Adrenal gland (tissue), 12 donors: ENCODE measurements around the gene RALGDS. TPM values are rescaled to one million over a fixed set of nuclear protein-coding genes. Genes with fewer than 3 reads are reported as not detected.

ENCODE experiments used
- DNase-seq, 7 donors: peaks; one replicate each; pipeline ENCODE4 v3.0.0-alpha.2; 2019 to 2020
- H3K27ac ChIP-seq, 5 donors: fragments of 200-600 bp; sonication (generic) in 4 of 5; 1 replicate in 3 of 5; 2 replicates in 2 of 5; pipeline versions ENCODE4 v1.5.1 to v1.8.0; 2016 to 2020; ENCODE audit warnings: mild to moderate bottlenecking in 1 of 5
- H3K27me3 ChIP-seq: fragments of 200-600 bp; 2 replicates; pipeline ENCODE4 v1.8.0; 2021
- H3K36me3 ChIP-seq, 2 donors: fragments of 200-600 bp; replicated peaks in 1 of 2; 1 replicate in 1 of 2; 2 replicates in 1 of 2; pipeline versions ENCODE4 v1.5.1 to v1.8.0; 2018 to 2022
- H3K4me1 ChIP-seq, 2 donors: fragments of 200-600 bp; replicated peaks in 1 of 2; 1 replicate in 1 of 2; 2 replicates in 1 of 2; pipeline versions ENCODE4 v1.5.1 to v1.8.0; 2018 to 2021
- H3K4me3 ChIP-seq, 4 donors: fragments of 200-600 bp; sonication (generic) in 3 of 4; one replicate each; pipeline ENCODE4 v1.5.1; 2016 to 2018
- H3K9me3 ChIP-seq, 3 donors: fragments of 200-600 bp; sonication (generic) in 1 of 3; replicated peaks in 1 of 3; 1 replicate in 2 of 3; 2 replicates in 1 of 3; pipeline versions ENCODE4 v1.5.1 to v1.8.0; 2016 to 2021
- POLR2A ChIP-seq, 2 donors: fragments of 450-650 bp; IDR thresholded peaks; one replicate each; pipeline ENCODE4 v1.6.1; 2017; ENCODE audit warnings: antibody characterized with exemption in 2 of 2, mild to moderate bottlenecking in 2 of 2, moderate library complexity in 1 of 2
- WGBS, 4 donors: extraction: QIAGEN DNeasy Blood & Tissue Kit in 2 of 4; methylation state at CpG; one replicate each; pipeline versions ENCODE4 v1.1.5 to v1.1.7; 2013 to 2017; 5-methylcytosine and 5-hydroxymethylcytosine counted together
- intact Hi-C, 2 donors: fragments of 100-400 bp; cut with DNase I; formaldehyde crosslinking; loops; one replicate each; pipeline versions ENCODE4 v1.14.1 to v1.15.0; 2022 to 2023
- polyA plus RNA-seq, 3 donors: library from polyadenylated mRNA; stranded (reverse); fragments of 200-250 nt in 2 of 3; fragments of 350-450 nt in 1 of 3; fragmentation: Illumina TruSeq in 1 of 3; extraction: RNeasy Lipid Tissue Mini Kit (QIAGEN cat#74804) in 1 of 3; gene quantifications; one replicate each; pipeline ENCODE4 v1.2.3, GENCODE V29; 2013 to 2014
- total RNA-seq, 9 donors: library from RNA; depleted of rRNA in 4 of 9; stranded (reverse); fragments of >200 nt in 4 of 9; fragments of 120-200 nt in 1 of 9; fragmentation: NEBNext Ultra II Directional in 1 of 9; extraction: Animal tissue kit (Norgen Biotek cat#: 25700) in 1 of 9; gene quantifications; one replicate each; pipeline versions ENCODE4 v1.1.0 to v1.2.4, GENCODE V29; 2013 to 2023
- TF ChIP-seq, protein P1 (sequence below), 6 experiments: fragments of 450-650 bp in 4 of 6; fragments of 200-600 bp in 2 of 6; sonication (generic) in 1 of 6; IDR thresholded peaks; 1 replicate in 5 of 6; 2 replicates in 1 of 6; pipeline versions ENCODE4 v1.5.1 to v1.8.0; 2016 to 2021; ENCODE audit warnings: antibody characterized with exemption in 6 of 6, mild to moderate bottlenecking in 2 of 6, moderate library complexity in 1 of 6
- donor health status: healthy with polysubstance abuse.
- donor health status: Bipolar disorder and iron deficiency.
- donor health status: DM: yes; HTN: yes; CAD: no.
- donor health status: DM: no; HTN: no; CAD: no.
- donor health status: DM: no; HTN: no; CAD: no.
- donor health status: DM: yes; HTN: yes; CAD: no.

The RALGDS gene
- total and polyA plus RNA-seq, 12 donors, result 21.3 to 170 (median 67.5) TPM

DNA sequence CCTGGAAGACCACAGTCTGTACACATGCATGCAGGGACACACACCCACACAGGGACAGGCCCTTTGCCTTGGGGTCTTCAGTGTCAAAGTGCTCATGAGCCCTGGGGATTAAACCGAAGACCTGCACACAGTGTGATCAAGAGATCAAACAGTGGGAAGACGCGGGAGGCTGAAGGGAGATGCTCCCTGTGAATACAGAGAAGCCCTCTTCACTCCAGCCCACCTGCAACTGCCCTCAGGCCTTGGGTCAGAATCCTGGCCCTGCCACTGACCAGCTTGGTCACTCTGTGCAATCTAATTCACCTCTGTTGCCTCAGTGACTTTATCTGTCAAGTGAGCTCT is 2.9 kb downstream of the RALGDS start:
- no peaks in the 10 kb centered on the region for H3K27me3 ChIP-seq
- DNase-seq, result no peak
- no peaks in the 10 kb centered on the region for H3K36me3 ChIP-seq
- intact Hi-C loops, result no loop called here
- peaks cover 89 to 95% of the 10 kb centered on the region in 2 donors for H3K4me1 ChIP-seq
- peak overlapping the region in 4 of 5 donors; percentile 71 to 96 (median 89) for H3K27ac ChIP-seq
- no peaks in the 10 kb centered on the region for H3K9me3 ChIP-seq
- WGBS, 4 donors, result 60 to 83% (median 74%) methylated on average over 3 of the region's 3 CpGs
- TF ChIP-seq, protein P1, sequence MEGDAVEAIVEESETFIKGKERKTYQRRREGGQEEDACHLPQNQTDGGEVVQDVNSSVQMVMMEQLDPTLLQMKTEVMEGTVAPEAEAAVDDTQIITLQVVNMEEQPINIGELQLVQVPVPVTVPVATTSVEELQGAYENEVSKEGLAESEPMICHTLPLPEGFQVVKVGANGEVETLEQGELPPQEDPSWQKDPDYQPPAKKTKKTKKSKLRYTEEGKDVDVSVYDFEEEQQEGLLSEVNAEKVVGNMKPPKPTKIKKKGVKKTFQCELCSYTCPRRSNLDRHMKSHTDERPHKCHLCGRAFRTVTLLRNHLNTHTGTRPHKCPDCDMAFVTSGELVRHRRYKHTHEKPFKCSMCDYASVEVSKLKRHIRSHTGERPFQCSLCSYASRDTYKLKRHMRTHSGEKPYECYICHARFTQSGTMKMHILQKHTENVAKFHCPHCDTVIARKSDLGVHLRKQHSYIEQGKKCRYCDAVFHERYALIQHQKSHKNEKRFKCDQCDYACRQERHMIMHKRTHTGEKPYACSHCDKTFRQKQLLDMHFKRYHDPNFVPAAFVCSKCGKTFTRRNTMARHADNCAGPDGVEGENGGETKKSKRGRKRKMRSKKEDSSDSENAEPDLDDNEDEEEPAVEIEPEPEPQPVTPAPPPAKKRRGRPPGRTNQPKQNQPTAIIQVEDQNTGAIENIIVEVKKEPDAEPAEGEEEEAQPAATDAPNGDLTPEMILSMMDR (IDR thresholded peaks at IDR 0.05), result no peak
- no peak for TF ChIP-seq POLR2A (IDR thresholded peaks at IDR 0.05)
- no peak overlapping the region for H3K4me3 ChIP-seq

DNA sequence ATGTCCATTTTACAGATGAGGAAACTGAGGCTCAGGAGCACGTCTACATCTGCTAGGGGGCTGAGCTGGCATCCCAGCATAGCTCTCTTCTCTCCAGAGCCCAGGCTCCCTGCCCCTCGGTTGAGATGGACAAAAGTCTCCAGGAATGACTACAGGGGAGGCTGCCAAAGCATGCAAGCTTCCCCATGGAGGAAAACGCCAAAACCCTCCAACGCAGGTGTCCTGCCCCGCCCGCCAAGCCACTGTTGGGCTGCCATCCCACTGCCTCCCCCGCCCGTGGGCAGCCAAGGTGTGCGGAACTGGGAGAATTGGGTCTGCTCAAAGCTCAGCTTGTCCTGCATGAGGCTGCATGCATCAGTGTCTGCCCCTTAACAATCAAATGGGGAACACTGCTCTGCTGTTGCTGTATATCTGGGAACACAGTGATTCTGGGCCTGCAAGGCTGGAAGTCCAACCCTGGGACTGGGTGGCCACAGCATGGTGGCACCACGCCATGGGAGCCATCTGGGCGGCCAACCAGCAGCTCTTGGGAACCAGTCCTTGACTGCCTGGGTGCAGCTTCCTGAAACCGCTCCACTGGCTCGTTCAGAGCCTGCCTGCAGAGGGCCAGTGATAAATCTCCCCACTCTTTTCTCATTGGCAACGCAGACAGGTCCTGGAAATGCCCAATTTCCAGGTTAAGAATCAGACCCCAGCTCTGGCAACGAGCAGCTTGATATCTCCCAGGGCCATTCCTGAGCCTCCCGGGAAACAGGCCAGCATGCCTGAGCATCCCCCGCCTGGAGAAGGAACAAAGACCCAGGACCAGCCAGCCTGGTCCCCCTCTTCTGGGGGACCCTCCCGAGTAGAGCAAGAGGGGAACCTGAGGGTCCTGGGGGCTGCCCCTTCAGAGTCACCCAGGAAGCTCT is 3.5 kb downstream of the RALGDS start:
- Histone ChIP-seq H3K27me3 (no peaks in the 10 kb centered on the region), H3K36me3 (no peaks in the 10 kb centered on the region), H3K4me3 (no peak overlapping the region), H3K27ac (peak overlapping the region in 4 of 5 donors; percentile 71 to 96 (median 89)), H3K9me3 (no peaks in the 10 kb centered on the region), H3K4me1 (peaks cover 89 to 94% of the 10 kb centered on the region in 2 donors)
- WGBS, 4 donors, result 37 to 58% (median 48%) methylated on average over 6 to 18 of the region's 18 CpGs
- TF ChIP-seq, protein P1 (IDR thresholded peaks at IDR 0.05), result peak in 3 of 6 experiments; percentile 17 to 33 (median 24)
- peak in 1 of 2 donors; percentile 68 for TF ChIP-seq POLR2A (IDR thresholded peaks at IDR 0.05)
- DNase-seq, result peak; percentile 84 to 96 (median 95)
- intact Hi-C loops, result no loop called here

DNA sequence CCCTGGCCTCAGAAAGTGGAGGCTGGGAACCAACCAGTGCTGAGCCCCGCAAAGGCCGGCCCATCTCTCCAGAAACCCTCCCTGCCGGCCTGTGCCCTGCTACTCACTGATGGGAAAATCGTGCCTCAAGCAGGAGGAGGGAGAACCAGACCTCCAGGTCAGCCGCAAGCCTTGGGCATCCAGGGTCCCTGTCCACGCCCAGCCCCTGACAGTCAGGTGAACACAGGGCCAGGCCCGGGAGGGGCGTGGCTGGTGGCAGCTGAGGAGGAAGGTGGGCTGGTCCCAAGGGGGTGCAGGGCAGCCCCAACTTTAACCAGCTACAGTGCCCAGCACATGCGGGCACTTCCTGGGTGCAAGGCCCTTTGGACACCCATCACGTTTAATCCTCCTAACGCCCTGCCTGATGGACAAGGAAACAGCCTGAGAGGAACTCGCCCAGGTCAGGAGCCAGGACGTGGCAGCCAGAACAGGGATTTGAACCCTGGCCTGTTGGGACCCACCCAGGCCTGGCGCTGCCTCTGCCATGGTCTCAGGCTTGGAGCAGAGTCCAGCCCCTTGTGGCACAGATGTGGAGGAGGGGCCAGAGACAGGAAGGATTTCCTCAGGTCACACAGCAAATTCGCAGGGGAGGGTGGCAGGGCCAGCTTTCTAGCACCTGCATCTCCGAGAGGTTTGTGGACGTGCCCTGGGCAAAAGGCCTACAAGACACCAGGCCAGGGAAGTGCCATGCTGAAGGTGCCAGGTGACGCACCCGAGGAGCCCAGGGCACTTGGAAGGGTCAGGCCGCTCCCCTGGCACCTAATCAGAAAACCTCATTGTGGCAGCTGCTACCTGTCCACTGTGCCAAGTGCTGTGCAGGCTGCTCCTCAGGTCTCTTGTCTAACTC is 4.5 kb downstream of the RALGDS start:
- intact Hi-C loops, result no loop called here
- Histone ChIP-seq H3K27me3 (no peaks in the 10 kb centered on the region), H3K27ac (peak overlapping the region; percentile 71 to 96 (median 85)), H3K9me3 (no peaks in the 10 kb centered on the region), H3K4me1 (peaks cover 85 to 87% of the 10 kb centered on the region in 2 donors), H3K36me3 (peaks cover 0 to 5% of the 10 kb centered on the region in 2 donors), H3K4me3 (no peak overlapping the region)
- DNase-seq, result peak in 3 of 7 donors; percentile 15 to 42 (median 32)
- WGBS, 4 donors, result 73 to 81% (median 79%) methylated on average over 9 to 20 of the region's 20 CpGs
- TF ChIP-seq, protein P1 (IDR thresholded peaks at IDR 0.05), result no peak
- TF ChIP-seq POLR2A (IDR thresholded peaks at IDR 0.05), result no peak
